Activated naive CD4-positive, alpha-beta T cell treated with anti-CD3 and anti-CD28 coated beads, Interleukin-2, amount 50 U/mL, for 24 hours (primary cell): ENCODE data around the gene FCRL6.

Experiments
- H3K27ac Mint-ChIP-seq: one replicate; pipeline ENCODE4 v1.8.0; 2021; ENCODE audit warnings: mild to moderate bottlenecking, mixed read lengths
- H3K27me3 Mint-ChIP-seq: one replicate; pipeline ENCODE4 v1.8.0; 2021; ENCODE audit warnings: mixed read lengths
- H3K36me3 Mint-ChIP-seq: one replicate; pipeline ENCODE4 v1.8.0; 2021; ENCODE audit warnings: mixed read lengths
- H3K4me1 Mint-ChIP-seq: one replicate; pipeline ENCODE4 v1.8.0; 2021; ENCODE audit warnings: mixed read lengths
- H3K4me3 Mint-ChIP-seq: one replicate; pipeline ENCODE4 v1.8.0; 2021; ENCODE audit warnings: mild to moderate bottlenecking, mixed read lengths
- H3K9me3 Mint-ChIP-seq: one replicate; pipeline ENCODE4 v1.8.0; 2021; ENCODE audit warnings: mixed read lengths

The FCRL6 gene

GRCh38 chr1:159786966-159787365 is 15.2 kb upstream of the FCRL6 start:
- H3K9me3 Mint-ChIP-seq: no peaks in the 10 kb centered on the region
- H3K4me3 Mint-ChIP-seq: no peak overlapping the region
- H3K27me3 Mint-ChIP-seq: peaks cover 2% of the 10 kb centered on the region
- H3K4me1 Mint-ChIP-seq: no peaks in the 10 kb centered on the region
- H3K36me3 Mint-ChIP-seq: no peaks in the 10 kb centered on the region
- H3K27ac Mint-ChIP-seq: no peak overlapping the region

GRCh38 chr1:159790237-159790917 is 11.8 kb upstream of the FCRL6 start:
- H3K27ac Mint-ChIP-seq: peak overlapping the region; percentile 6
- no peaks in the 10 kb centered on the region for H3K9me3 Mint-ChIP-seq
- H3K36me3 Mint-ChIP-seq: no peaks in the 10 kb centered on the region
- no peak overlapping the region for H3K4me3 Mint-ChIP-seq
- no peaks in the 10 kb centered on the region for H3K4me1 Mint-ChIP-seq
- peaks cover 4% of the 10 kb centered on the region for H3K27me3 Mint-ChIP-seq

DNA sequence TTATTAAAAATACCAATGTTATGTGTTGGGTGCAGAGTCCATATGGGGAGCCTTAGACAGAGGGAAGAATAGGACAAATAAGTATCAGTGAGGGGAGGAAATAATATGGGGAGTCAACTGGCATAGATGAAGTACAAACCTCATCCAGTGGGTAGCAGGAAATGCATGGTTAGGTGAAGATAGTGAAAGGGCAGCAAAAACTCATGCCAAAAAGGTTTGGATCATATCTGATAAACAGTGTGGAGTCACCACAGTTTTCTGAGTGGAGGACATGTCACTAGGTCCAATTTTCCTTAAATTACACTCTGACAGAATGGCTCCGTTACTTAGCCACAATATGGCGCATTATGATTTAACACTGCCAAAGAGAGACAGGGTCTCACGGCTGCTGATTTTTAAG is 11.1 kb upstream of the FCRL6 start:
- H3K4me1 Mint-ChIP-seq: no peaks in the 10 kb centered on the region
- no peaks in the 10 kb centered on the region for H3K36me3 Mint-ChIP-seq
- H3K27ac Mint-ChIP-seq: no peak overlapping the region
- peaks cover 4% of the 10 kb centered on the region for H3K27me3 Mint-ChIP-seq
- H3K4me3 Mint-ChIP-seq: no peak overlapping the region
- H3K9me3 Mint-ChIP-seq: no peaks in the 10 kb centered on the region

GRCh38 chr1:159791461-159791860 is 10.7 kb upstream of the FCRL6 start:
- no peaks in the 10 kb centered on the region for H3K36me3 Mint-ChIP-seq
- H3K4me3 Mint-ChIP-seq: no peak overlapping the region
- no peaks in the 10 kb centered on the region for H3K9me3 Mint-ChIP-seq
- no peak overlapping the region for H3K27ac Mint-ChIP-seq
- no peaks in the 10 kb centered on the region for H3K4me1 Mint-ChIP-seq
- peaks cover 4% of the 10 kb centered on the region for H3K27me3 Mint-ChIP-seq

DNA sequence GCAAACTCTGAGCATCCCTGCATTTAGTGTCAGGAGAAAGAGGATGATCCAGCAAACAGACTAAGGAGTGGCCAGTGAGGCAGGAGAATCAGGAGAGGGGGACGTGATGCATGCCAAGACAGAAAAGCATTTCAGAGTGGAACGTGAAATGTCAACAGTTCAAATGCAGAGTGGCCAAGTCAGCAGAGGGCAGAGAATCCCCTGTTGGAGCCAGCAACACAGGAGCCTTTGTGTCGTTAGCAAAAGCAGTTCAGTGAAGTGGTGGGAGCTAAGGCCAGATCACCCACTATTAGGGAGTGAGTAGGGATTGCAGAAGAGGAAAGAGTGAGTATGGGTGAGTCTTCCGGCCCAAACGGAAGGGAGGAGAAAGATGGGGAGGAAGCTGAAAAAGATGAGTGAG is 6.6 kb upstream of the FCRL6 start:
- H3K9me3 Mint-ChIP-seq: no peaks in the 10 kb centered on the region
- H3K36me3 Mint-ChIP-seq: no peaks in the 10 kb centered on the region
- H3K27ac Mint-ChIP-seq: no peak overlapping the region
- peaks cover 2% of the 10 kb centered on the region for H3K27me3 Mint-ChIP-seq
- H3K4me3 Mint-ChIP-seq: no peak overlapping the region
- H3K4me1 Mint-ChIP-seq: peaks cover 9% of the 10 kb centered on the region

DNA sequence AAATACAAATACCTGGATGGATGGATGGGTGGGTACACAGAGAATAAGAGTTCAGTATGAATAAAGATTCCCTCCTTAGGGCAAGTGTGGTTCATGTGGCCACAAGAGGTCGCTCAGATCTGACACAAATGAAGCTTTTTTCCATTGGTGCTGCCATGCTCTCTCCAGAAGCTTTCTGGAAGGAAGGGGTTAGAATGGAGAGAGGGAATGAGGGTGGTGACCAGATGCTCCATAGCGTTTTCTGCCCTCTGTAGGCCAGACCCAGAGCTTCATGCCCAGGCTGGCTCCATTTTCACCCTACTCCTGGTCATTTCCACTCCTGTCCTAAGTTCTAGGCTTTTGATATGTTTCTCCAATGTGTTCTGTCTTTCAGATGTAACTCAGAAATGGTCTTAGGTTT is 3.3 kb upstream of the FCRL6 start:
- Mint-ChIP-seq H3K9me3 (no peaks in the 10 kb centered on the region), H3K4me1 (peaks cover 15% of the 10 kb centered on the region), H3K36me3 (no peaks in the 10 kb centered on the region), H3K27ac (no peak overlapping the region), H3K4me3 (no peak overlapping the region), H3K27me3 (peaks cover 2% of the 10 kb centered on the region)

DNA sequence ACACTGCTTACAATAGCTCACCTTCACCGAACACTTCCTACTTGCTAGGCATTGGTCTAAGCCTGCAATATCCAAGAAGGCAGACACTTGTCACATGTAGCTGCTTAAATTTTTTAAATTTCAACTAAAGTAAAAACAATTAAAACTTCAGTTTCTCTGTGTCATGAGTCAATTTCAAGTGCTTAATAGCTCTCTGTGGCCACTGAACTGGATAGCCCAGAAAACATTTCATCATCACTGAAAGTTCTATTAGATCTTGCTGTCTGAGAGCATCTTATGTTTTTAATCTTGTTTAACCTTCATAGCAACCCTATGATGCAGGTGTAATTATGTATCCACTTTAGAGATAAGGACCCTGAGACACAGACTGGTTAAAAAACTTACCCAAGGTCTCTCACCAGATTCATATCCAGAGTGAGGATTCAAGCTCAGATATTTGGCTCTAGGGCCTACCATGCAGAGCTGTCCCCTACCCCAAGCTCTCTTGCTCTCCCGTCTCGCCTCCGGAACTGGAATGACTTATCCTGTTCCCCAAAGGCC is 2.6 kb upstream of the FCRL6 start:
- Mint-ChIP-seq H3K36me3 (no peaks in the 10 kb centered on the region), H3K4me1 (peaks cover 19% of the 10 kb centered on the region), H3K9me3 (no peaks in the 10 kb centered on the region), H3K27me3 (peaks cover 2% of the 10 kb centered on the region), H3K27ac (no peak overlapping the region), H3K4me3 (no peak overlapping the region)

DNA sequence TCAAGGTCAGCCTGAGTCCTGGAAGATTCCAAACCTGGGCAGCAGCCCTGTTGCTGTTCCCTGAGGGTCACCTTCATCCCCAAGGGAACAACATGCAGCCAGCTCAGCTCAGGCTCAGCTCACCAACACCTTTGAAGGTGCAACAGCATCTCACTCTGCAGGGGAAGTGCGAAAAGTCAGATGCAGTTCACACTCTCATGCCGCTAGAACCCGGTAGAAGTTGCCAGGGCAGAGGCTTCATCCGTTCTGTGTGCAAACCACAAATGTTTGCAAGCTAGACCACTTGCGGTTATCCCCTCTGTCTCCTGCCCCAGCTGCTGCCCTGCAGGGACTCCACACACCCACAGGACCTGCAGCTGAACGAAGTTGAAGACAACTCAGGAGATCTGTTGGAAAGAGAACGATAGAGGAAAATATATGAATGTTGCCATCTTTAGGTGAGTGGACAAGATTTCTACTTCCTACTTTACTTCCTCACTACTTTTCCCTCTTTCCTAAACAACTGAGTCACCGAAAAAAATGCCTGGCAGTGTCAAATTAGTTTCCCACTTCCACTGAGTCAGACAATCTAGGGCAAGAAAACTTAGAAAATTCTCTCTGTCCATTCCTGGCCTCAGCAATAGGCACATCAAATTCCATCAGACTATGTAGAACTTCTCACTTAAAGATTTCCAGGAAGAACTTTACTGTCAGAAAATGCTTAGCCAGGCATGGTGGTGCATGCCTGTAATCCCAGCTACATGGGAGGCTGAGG is 1.8 kb upstream of the FCRL6 start:
- no peaks in the 10 kb centered on the region for H3K9me3 Mint-ChIP-seq
- peak overlapping the region; percentile 52 for H3K4me3 Mint-ChIP-seq
- peaks cover 19% of the 10 kb centered on the region for H3K4me1 Mint-ChIP-seq
- H3K27me3 Mint-ChIP-seq: peaks cover 2% of the 10 kb centered on the region
- H3K36me3 Mint-ChIP-seq: no peaks in the 10 kb centered on the region
- peak overlapping the region; percentile 57 for H3K27ac Mint-ChIP-seq

- Mint-ChIP-seq H3K27me3 (peaks cover 2% of the 10 kb centered on the region), H3K4me1 (peaks cover 19% of the 10 kb centered on the region)
Measured at GRCh38 chr1:159803956-159804689, 2.0 kb downstream of the FCRL6 start.

GRCh38 chr1:159804924-159805323 is 2.8 kb downstream of the FCRL6 start:
- Mint-ChIP-seq H3K36me3 (no peaks in the 10 kb centered on the region), H3K4me3 (no peak overlapping the region), H3K9me3 (no peaks in the 10 kb centered on the region), H3K27ac (no peak overlapping the region), H3K4me1 (peaks cover 16% of the 10 kb centered on the region), H3K27me3 (peaks cover 2% of the 10 kb centered on the region)

More at GRCh38 chr1:159803956-159804689, 2.0 kb downstream of the FCRL6 start:
- H3K9me3 Mint-ChIP-seq: no peaks in the 10 kb centered on the region
- no peak overlapping the region for H3K27ac Mint-ChIP-seq
- H3K4me3 Mint-ChIP-seq: peak overlapping the region; percentile 37
- H3K36me3 Mint-ChIP-seq: no peaks in the 10 kb centered on the region

DNA sequence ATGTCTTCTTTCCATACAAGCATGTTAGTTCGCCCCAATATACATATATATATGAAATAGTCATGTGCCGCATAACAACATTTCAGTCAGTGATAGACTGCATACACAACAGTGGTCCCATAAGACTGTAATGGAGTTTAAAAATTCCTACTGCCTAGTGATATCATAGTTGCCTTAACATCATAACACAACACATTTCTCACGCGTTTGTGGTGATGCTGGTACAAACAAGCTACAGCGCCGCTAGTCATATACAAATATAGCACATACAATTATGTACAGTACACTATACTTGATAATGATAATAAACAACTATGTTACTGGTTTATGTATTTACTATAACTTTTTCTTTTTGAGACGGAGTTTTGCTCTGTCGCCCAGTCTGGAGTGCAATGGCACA is 13.8 kb downstream of the FCRL6 start:
- Mint-ChIP-seq H3K27ac (no peak overlapping the region), H3K4me1 (no peaks in the 10 kb centered on the region), H3K4me3 (no peak overlapping the region), H3K36me3 (no peaks in the 10 kb centered on the region), H3K27me3 (no peaks in the 10 kb centered on the region), H3K9me3 (no peaks in the 10 kb centered on the region)

GRCh38 chr1:159817276-159818041 is 15.3 kb downstream of the FCRL6 start:
- Mint-ChIP-seq H3K27me3 (no peaks in the 10 kb centered on the region), H3K4me3 (no peak overlapping the region), H3K36me3 (no peaks in the 10 kb centered on the region), H3K4me1 (no peaks in the 10 kb centered on the region), H3K9me3 (no peaks in the 10 kb centered on the region), H3K27ac (no peak overlapping the region)

DNA sequence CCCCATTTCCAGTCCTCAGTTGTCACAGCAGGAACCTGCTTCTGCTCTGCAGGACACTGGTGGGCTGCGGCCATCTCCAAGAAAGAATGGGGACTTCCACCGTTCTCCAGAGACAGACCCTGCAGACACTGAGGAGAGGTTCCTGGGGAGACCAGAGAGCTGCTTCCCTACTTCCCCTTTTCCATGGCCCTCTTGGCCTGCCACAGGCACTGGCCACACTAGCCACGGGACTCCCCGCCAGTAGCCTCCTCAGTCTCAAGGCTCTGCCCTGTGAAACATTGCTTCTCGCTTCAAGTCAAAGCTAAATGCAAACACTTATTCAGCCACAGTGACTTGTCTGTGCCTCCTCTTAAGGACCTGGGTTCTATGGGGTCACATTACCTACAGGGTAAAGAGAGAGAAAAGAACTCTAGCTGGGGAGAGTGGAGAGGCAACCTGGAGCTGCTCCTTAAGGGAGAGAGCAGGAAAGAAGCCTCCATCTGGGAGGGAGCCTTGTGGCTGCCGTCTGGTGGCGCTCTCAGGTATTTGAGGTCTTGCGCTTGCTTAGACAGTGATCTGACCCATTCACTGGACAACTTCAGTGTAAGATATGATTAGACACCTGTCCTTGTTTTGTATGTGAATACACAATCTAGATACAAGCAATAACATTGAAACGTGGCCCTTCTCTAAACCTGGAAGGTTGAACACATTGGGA is 19.2 kb downstream of the FCRL6 start:
- no peak overlapping the region for H3K27ac Mint-ChIP-seq
- H3K27me3 Mint-ChIP-seq: no peaks in the 10 kb centered on the region
- H3K9me3 Mint-ChIP-seq: no peaks in the 10 kb centered on the region
- peaks cover 17% of the 10 kb centered on the region for H3K4me1 Mint-ChIP-seq
- H3K4me3 Mint-ChIP-seq: no peak overlapping the region
- H3K36me3 Mint-ChIP-seq: no peaks in the 10 kb centered on the region

DNA sequence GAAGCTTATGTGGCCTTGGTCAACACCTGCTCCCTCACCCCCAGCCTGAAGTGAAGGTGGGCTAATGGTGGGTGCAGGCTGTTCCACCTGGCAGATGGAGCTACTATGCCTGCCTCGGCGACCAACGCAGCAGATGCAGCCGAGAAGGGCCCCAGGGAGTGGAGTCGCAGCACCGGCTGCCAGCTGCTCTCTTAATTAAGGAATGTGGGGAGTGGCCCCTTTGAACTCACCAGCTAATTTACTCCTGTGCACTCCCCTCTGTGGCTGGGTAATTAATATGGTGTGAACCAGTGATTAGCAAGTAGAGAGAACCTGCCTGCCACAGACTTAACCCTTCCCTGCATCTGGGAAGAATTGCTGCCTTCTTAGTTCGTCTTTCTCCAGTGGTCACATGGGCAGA is 21.2 kb downstream of the FCRL6 start:
- Mint-ChIP-seq H3K4me3 (no peak overlapping the region), H3K4me1 (peaks cover 36% of the 10 kb centered on the region), H3K36me3 (peaks cover 1% of the 10 kb centered on the region), H3K27me3 (no peaks in the 10 kb centered on the region), H3K9me3 (no peaks in the 10 kb centered on the region), H3K27ac (no peak overlapping the region)

DNA sequence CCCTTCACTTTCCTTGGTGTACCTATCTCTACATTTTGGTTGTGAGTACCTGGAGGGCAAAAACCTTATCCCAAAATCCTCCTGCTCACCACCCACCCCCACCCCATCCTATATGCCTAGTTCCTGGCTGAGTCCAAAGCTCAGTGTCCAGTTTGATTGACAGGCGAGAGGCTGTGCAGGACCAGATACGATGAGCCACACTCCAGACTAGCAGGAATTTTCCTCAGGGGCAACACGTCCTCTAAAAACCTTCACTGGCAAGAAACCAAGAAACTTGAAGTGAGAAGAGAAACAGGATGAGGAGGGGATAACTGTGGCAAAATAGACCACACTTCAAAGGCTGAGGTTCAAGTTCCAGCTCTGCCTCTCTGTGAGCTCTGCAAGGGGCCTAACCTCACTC is 23.4 kb downstream of the FCRL6 start:
- H3K27me3 Mint-ChIP-seq: no peaks in the 10 kb centered on the region
- peaks cover 5% of the 10 kb centered on the region for H3K9me3 Mint-ChIP-seq
- H3K4me3 Mint-ChIP-seq: no peak overlapping the region
- peaks cover 1% of the 10 kb centered on the region for H3K36me3 Mint-ChIP-seq
- peaks cover 45% of the 10 kb centered on the region for H3K4me1 Mint-ChIP-seq
- H3K27ac Mint-ChIP-seq: peak overlapping the region; percentile 8
